Mesenchymal stem cell (in vitro differentiated cells and primary cell): ENCODE measurements around the gene MGMT.

Source experiments
- DNase-seq: peaks from one replicate; pipeline ENCODE4 v3.0.0-alpha.2; 2013
- H2AFZ ChIP-seq: one replicate; pipeline ENCODE4 v1.6.1; 2013; ENCODE audit warnings: low read depth, mild to moderate bottlenecking, control low read depth, inconsistent platforms, low read length, moderate library complexity
- H2AK5ac ChIP-seq: 2 replicates; pipeline ENCODE4 v1.6.1; 2013; ENCODE audit warnings: low read length, moderate library complexity, mild to moderate bottlenecking, inconsistent platforms; ENCODE audit not compliant: severe bottlenecking
- H2BK120ac ChIP-seq: one replicate; pipeline ENCODE4 v1.6.1; 2013; ENCODE audit warnings: low read depth, mild to moderate bottlenecking, inconsistent platforms, low read length, moderate library complexity
- H2BK12ac ChIP-seq, 2 experiments: one replicate each; pipeline ENCODE4 v1.6.1; 2013; ENCODE audit warnings: inconsistent platforms in 2 of 2, low read length in 2 of 2, mild to moderate bottlenecking in 2 of 2, moderate library complexity in 2 of 2, control low read depth in 1 of 2
- H2BK15ac ChIP-seq: one replicate; pipeline ENCODE4 v1.6.1; 2013; ENCODE audit warnings: mild to moderate bottlenecking, low read depth, inconsistent platforms; ENCODE audit not compliant: poor library complexity, severe bottlenecking
- H2BK5ac ChIP-seq: 2 replicates; pipeline ENCODE4 v1.6.1; 2013; ENCODE audit warnings: low read depth, mild to moderate bottlenecking, low read length, control low read depth, inconsistent platforms; ENCODE audit not compliant: poor library complexity, severe bottlenecking
- H3K14ac ChIP-seq, 2 experiments: one replicate each; pipeline ENCODE4 v1.6.1; 2013; ENCODE audit warnings: inconsistent platforms in 2 of 2, low read length in 2 of 2, control low read depth in 1 of 2, mild to moderate bottlenecking in 1 of 2, moderate library complexity in 1 of 2
- H3K18ac ChIP-seq, 2 experiments: one replicate each; pipeline ENCODE4 v1.6.1; 2013; ENCODE audit warnings: inconsistent platforms in 2 of 2, low read length in 2 of 2, control low read depth in 1 of 2, low read depth in 1 of 2, mild to moderate bottlenecking in 1 of 2
- H3K23ac ChIP-seq, 2 experiments: one replicate each; pipeline ENCODE4 v1.6.1; 2013; ENCODE audit warnings: inconsistent platforms in 2 of 2, low read length in 2 of 2, mild to moderate bottlenecking in 2 of 2, moderate library complexity in 2 of 2, control low read depth in 1 of 2
- H3K27ac ChIP-seq: 2 replicates; pipeline ENCODE4 v1.5.1; 2013; ENCODE audit warnings: mild to moderate bottlenecking, moderate library complexity, low read length, control low read depth, inconsistent platforms; ENCODE audit not compliant: poor library complexity, severe bottlenecking
- H3K27me3 ChIP-seq, 2 experiments: 2 replicates each; pipeline versions ENCODE4 v1.6.1 to v1.7.0; 2013; ENCODE audit warnings: low read length in 2 of 2, mild to moderate bottlenecking in 2 of 2, moderate library complexity in 2 of 2, control low read depth in 1 of 2, inconsistent platforms in 1 of 2; ENCODE audit not compliant: control insufficient read depth in 1 of 2, insufficient read depth in 1 of 2
- H3K36me3 ChIP-seq, 2 experiments: 2 replicates each; pipeline versions ENCODE4 v1.6.1 to v1.7.0; 2013; ENCODE audit warnings: low read length in 2 of 2, control low read depth in 1 of 2, inconsistent platforms in 1 of 2, low read depth in 1 of 2, mild to moderate bottlenecking in 1 of 2; ENCODE audit not compliant: insufficient read depth in 2 of 2, control insufficient read depth in 1 of 2
- H3K4ac ChIP-seq, 2 experiments: one replicate each; pipeline ENCODE4 v1.6.1; 2013; ENCODE audit warnings: inconsistent platforms in 2 of 2, low read length in 2 of 2, mild to moderate bottlenecking in 2 of 2, moderate library complexity in 2 of 2, control low read depth in 1 of 2, low read depth in 1 of 2
- H3K4me1 ChIP-seq: 2 replicates; pipeline ENCODE4 v1.6.1; 2013; ENCODE audit warnings: low read depth, low read length, control low read depth; ENCODE audit not compliant: control insufficient read depth, insufficient read depth
- H3K4me2 ChIP-seq: 2 replicates; pipeline ENCODE4 v1.6.1; 2013; ENCODE audit warnings: low read length, mild to moderate bottlenecking, inconsistent platforms; ENCODE audit not compliant: poor library complexity, severe bottlenecking
- H3K4me3 ChIP-seq, 2 experiments: 2 replicates each; pipeline versions ENCODE4 v1.5.1 to v1.7.0; 2013; ENCODE audit warnings: low read length in 2 of 2, mild to moderate bottlenecking in 2 of 2, control low read depth in 1 of 2, low read depth in 1 of 2; ENCODE audit not compliant: insufficient read depth in 1 of 2
- H3K79me1 ChIP-seq: replicated peaks from 2 replicates; pipeline ENCODE4 v1.6.1; 2013; ENCODE audit warnings: mild to moderate bottlenecking, control low read depth, low read length, inconsistent platforms; ENCODE audit not compliant: poor library complexity, severe bottlenecking
- H3K9ac ChIP-seq: 2 replicates; pipeline ENCODE4 v1.7.0; 2013; ENCODE audit warnings: mild to moderate bottlenecking, low read length, moderate library complexity
- H3K9me3 ChIP-seq: 2 replicates; pipeline ENCODE4 v1.7.0; 2013; ENCODE audit warnings: mild to moderate bottlenecking, low read length; ENCODE audit not compliant: control insufficient read depth
- H4K8ac ChIP-seq: one replicate; pipeline ENCODE4 v1.6.1; 2013; ENCODE audit warnings: inconsistent platforms, mild to moderate bottlenecking, low read length, moderate library complexity
- H4K91ac ChIP-seq: one replicate; pipeline ENCODE4 v1.6.1; 2013; ENCODE audit warnings: mild to moderate bottlenecking, low read length, inconsistent platforms
- WGBS: methylation state at CpG from one replicate; pipeline ENCODE4 v1.1.7; 2013; ENCODE audit warnings: mixed read lengths; 5-methylcytosine and 5-hydroxymethylcytosine counted together

The MGMT gene

DNA sequence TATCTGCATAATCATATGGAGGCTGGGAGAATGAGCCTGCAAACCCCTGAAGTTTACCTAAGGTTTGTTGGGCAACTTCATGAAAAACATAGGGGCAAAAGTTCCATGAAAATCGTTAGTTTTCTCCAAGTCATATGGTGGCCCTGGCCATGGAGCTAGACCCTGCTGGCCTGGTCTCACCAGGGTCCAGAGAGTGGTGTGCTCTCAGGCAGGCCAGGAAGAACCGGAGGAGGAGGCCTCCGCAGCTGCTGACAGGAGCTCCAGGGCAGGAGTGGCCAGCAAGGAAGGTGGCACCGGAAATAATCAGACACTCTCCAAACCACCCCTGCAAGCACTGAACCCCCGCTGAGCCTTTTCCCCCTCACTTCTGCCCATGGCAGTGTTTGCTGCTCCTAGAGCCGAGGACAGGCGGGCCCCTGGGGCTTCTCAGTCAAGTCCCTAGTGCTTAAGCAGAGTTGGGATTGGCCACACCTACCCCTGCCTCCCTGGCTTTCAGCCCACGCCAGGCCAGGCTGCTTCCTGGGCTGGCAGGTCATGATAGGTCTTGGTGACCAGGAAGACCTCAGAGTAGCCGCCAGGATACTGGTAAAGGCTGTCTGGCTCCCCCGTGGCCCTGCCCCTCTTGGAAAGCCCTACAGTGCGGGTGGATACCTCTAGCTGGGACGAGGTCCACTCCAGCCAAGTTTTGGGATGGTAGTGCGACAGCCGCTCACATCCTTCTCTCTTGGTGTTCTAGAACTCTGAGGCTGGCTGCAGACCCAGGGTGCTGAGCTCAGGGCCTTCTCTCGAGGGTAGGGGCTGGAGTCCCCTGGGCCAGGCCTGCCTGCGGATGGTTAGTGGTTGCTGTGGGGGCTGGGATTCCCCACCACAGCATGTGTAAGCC, 242.8 kb downstream of the MGMT start:
- Histone ChIP-seq H4K8ac (no peak overlapping the region), H4K91ac (no peak overlapping the region), H3K36me3 (peaks cover 0 to 33% of the 10 kb centered on the region in 2 experiments), H3K4me3 (no peak overlapping the region), H3K4ac (no peak overlapping the region), H3K27ac (no peak overlapping the region), H3K27me3 (no peaks in the 10 kb centered on the region), H3K23ac (no peak overlapping the region), H3K79me1 (no peaks in the 10 kb centered on the region), H3K14ac (no peak overlapping the region), H3K4me1 (peaks cover 5% of the 10 kb centered on the region), H2BK12ac (no peak overlapping the region), H2AFZ (no peak overlapping the region), H2AK5ac (no peak overlapping the region), H2BK5ac (no peak overlapping the region), H3K9me3 (no peaks in the 10 kb centered on the region), H3K4me2 (no peak overlapping the region), H3K18ac (no peak overlapping the region), H2BK15ac (no peak overlapping the region), H3K9ac (no peak overlapping the region), H2BK120ac (no peak overlapping the region)
- no peak for DNase-seq
- WGBS, result 93% methylated on average over 16 of the region's 16 CpGs

DNA sequence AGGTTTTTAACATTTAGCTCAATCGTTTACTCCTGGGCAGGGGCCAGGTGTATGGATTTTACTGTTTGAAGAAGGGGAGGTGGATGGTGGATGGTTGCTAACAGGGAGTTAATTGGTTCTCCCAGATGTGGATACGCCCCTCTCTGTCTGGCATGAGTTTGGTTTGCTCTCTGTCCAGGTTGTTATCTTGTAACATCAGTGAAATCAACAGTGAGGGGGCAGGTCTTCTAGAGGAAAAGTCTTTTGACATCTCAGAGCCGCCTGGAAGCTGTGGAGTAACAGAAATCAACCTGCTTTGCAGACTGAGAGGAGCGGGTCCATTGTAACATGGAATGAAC, 243.4 kb downstream of the MGMT start:
- Histone ChIP-seq H3K4me1 (peaks cover 4% of the 10 kb centered on the region), H2BK5ac (no peak overlapping the region), H3K27ac (no peak overlapping the region), H4K8ac (no peak overlapping the region), H3K36me3 (peaks cover 0 to 32% of the 10 kb centered on the region in 2 experiments), H3K18ac (no peak overlapping the region), H2BK120ac (no peak overlapping the region), H2BK12ac (no peak overlapping the region), H3K9ac (no peak overlapping the region), H3K4me3 (no peak overlapping the region), H3K4ac (no peak overlapping the region), H3K23ac (no peak overlapping the region), H3K4me2 (no peak overlapping the region), H3K79me1 (no peaks in the 10 kb centered on the region), H4K91ac (no peak overlapping the region), H2BK15ac (no peak overlapping the region), H2AK5ac (no peak overlapping the region), H3K14ac (no peak overlapping the region), H2AFZ (no peak overlapping the region), H3K9me3 (no peaks in the 10 kb centered on the region), H3K27me3 (no peaks in the 10 kb centered on the region)
- no peak for DNase-seq
- 92% methylated on average over 4 of the region's 4 CpGs for WGBS

DNA sequence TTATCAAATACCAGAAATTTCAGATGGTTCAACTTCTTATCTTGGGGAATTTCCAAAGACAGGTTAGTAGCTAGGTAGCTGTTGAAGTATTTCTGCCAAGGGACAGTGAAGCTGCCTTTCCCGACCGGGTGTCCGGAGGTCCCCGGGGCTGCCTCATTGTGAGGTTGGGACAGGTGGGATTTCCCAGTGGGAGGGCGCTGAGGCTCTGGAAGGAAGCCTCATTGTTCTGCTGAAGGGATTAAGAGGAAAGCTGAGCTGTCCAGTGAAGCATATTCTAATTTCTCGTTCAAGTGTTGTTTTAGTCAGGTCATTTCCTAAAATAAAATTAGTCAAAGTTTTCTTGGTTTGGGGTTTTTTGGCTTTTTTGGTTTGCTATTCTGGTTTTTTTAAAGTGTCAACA, 244.2 kb downstream of the MGMT start:
- Histone ChIP-seq H4K8ac (no peak overlapping the region), H2AK5ac (no peak overlapping the region)
- WGBS, result 79% methylated on average over 6 of the region's 6 CpGs

DNA sequence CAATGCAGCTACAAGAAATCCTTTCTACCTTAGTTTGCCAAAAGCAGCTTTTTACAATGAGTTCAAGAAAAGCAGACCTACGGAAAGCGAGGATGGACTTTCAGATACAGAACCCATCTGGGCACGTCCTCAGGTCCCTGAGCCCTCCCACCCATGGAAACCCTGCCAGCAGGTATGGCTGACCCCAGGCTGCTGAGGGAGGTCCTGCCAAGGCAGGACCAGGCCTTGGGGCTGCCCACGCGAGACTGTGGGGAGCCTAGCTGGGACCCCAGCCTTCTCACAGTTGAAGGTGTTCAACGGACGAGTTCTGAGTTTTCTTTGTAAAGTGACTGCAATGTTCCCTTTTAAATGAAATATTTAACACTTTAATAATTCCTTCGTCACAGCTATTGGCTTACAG, 245.0 kb downstream of the MGMT start:
- no peak overlapping the region for H3K4me2 ChIP-seq
- H3K4me1 ChIP-seq, result peaks cover 4% of the 10 kb centered on the region
- 96% methylated on average over 5 of the region's 8 CpGs for WGBS
- no peaks in the 10 kb centered on the region for H3K9me3 ChIP-seq
- no peak overlapping the region for H3K9ac ChIP-seq
- H2AK5ac ChIP-seq, result no peak overlapping the region
- no peak overlapping the region for H3K27ac ChIP-seq
- H2BK12ac ChIP-seq, result no peak overlapping the region
- no peak overlapping the region for H4K8ac ChIP-seq
- H3K23ac ChIP-seq, result no peak overlapping the region
- no peak overlapping the region for H3K18ac ChIP-seq
- no peak overlapping the region for H3K14ac ChIP-seq
- no peak overlapping the region for H2BK15ac ChIP-seq
- no peak overlapping the region for H2BK120ac ChIP-seq
- no peaks in the 10 kb centered on the region for H3K79me1 ChIP-seq
- H3K36me3 ChIP-seq, result peaks cover 0 to 18% of the 10 kb centered on the region in 2 experiments
- DNase-seq, result no peak
- no peak overlapping the region for H2BK5ac ChIP-seq
- H3K27me3 ChIP-seq, result no peaks in the 10 kb centered on the region
- H3K4ac ChIP-seq, result no peak overlapping the region
- H4K91ac ChIP-seq, result no peak overlapping the region
- no peak overlapping the region for H2AFZ ChIP-seq
- no peak overlapping the region for H3K4me3 ChIP-seq

More for the DNA sequence above, 244.2 kb downstream of the MGMT start:
- Histone ChIP-seq H3K9me3 (no peaks in the 10 kb centered on the region), H3K4me1 (peaks cover 4% of the 10 kb centered on the region), H3K4ac (no peak overlapping the region), H2BK120ac (no peak overlapping the region), H3K27ac (no peak overlapping the region), H2BK12ac (no peak overlapping the region), H3K18ac (no peak overlapping the region), H3K79me1 (no peaks in the 10 kb centered on the region), H3K23ac (no peak overlapping the region), H3K14ac (no peak overlapping the region), H3K36me3 (peaks cover 0 to 24% of the 10 kb centered on the region in 2 experiments), H2BK5ac (no peak overlapping the region), H2AFZ (no peak overlapping the region), H2BK15ac (no peak overlapping the region), H3K9ac (no peak overlapping the region), H3K4me2 (no peak overlapping the region), H3K27me3 (no peaks in the 10 kb centered on the region), H4K91ac (no peak overlapping the region), H3K4me3 (no peak overlapping the region)
- DNase-seq, result no peak
